PC-3 (cell line): ENCODE measurements around the gene GRK3.

Experiments used
- CTCF ChIP-seq: fragments of 300-600 bp; sonication (generic); conservative IDR thresholded peaks from 2 replicates; pipeline ENCODE4 v1.5.1; 2017; ENCODE audit warnings: antibody characterized with exemption, low read depth, mild to moderate bottlenecking, low read length
- EZH2 ChIP-seq: fragments of 300-600 bp; sonication (generic); IDR thresholded peaks from one replicate; pipeline ENCODE4 v1.6.1; 2017; ENCODE audit warnings: antibody characterized with exemption, mild to moderate bottlenecking, low read length; ENCODE audit not compliant: unreplicated experiment
- EZH2phosphoT487 ChIP-seq: fragments of 300-600 bp; sonication (generic); IDR thresholded peaks from 2 replicates; pipeline ENCODE4 v1.6.1; 2018; ENCODE audit warnings: mild to moderate bottlenecking, antibody characterized with exemption, low read length, borderline replicate concordance

DNA sequence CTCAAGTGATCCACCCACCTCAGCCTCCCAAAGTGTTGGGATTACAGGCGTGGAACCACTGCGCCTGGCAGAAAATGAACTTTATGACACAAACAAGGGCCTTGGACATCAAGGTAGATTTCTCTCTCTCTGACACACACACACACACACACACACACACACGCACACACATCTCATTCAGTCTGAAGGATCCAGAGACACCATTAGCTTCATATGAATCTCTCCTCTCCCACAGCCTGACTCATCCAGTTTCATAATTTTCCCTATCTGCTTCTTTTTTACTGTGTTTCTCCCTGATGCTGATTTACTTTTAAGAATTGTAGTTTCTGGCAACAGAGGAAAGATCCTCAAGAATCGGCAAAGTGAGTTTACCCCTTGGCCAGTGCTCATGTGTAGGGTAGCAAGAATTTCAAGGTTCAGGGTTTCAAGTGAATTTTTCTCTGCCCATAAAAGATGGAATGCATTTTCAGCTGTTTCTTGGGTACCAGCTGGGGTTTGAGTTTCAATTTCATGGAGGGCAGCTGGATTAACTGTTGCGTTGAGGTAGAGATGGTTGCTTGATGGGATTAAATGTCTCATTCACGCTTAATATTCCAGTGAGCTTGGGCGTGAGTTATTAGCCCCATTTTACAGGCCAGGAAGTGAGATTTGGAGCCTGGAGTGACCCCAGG is 181.0 kb downstream of the GRK3 start:
- no peak for TF ChIP-seq EZH2
- TF ChIP-seq CTCF, result no peak
- no peak for TF ChIP-seq EZH2phosphoT487
